HEK293 (cell line): ENCODE measurements around the gene HSPA8.
A peak's percentile ranks its signal among the peaks of the same experiment; 100 is the strongest.

Experiments
- ATF2 ChIP-seq: fragments of 450-650 bp; formaldehyde crosslinking; IDR thresholded peaks from 2 replicates; pipeline ENCODE4 v1.5.1; 2016; ENCODE audit warnings: missing biosample characterization, missing genetic modification characterization, low read depth
- PRDM1 ChIP-seq: fragments of 450-650 bp; formaldehyde crosslinking; IDR thresholded peaks from 2 replicates; pipeline ENCODE4; 2016; ENCODE audit warnings: missing biosample characterization, missing genetic modification characterization
- PRDM10 ChIP-seq: fragments of 450-650 bp; formaldehyde crosslinking; IDR thresholded peaks from 2 replicates; pipeline ENCODE4 v1.5.1; 2016; ENCODE audit warnings: missing biosample characterization, missing genetic modification characterization
- SCRT1 ChIP-seq: fragments of 450-650 bp; formaldehyde crosslinking; IDR thresholded peaks from 2 replicates; pipeline ENCODE4 v1.5.1; 2016; ENCODE audit warnings: missing biosample characterization, missing genetic modification characterization, borderline replicate concordance
- SETDB1 ChIP-seq: IDR thresholded peaks from one replicate; pipeline ENCODE4 v1.6.1; 2017; ENCODE audit warnings: mild to moderate bottlenecking, low read length, moderate library complexity, mixed read lengths; ENCODE audit not compliant: insufficient read length
- SP2 ChIP-seq: fragments of 450-650 bp; formaldehyde crosslinking; IDR thresholded peaks from 2 replicates; pipeline ENCODE4 v1.5.1; 2016; ENCODE audit warnings: missing biosample characterization, missing genetic modification characterization
- TRIM28 ChIP-seq: IDR thresholded peaks from 2 replicates; pipeline ENCODE4 v1.6.1; 2011; ENCODE audit warnings: low read length, control low read depth, borderline replicate concordance
- WT1 ChIP-seq: fragments of 450-650 bp; formaldehyde crosslinking; IDR thresholded peaks from 2 replicates; pipeline ENCODE4 v1.5.1; 2016; ENCODE audit warnings: missing biosample characterization, missing genetic modification characterization
- ZBTB10 ChIP-seq: fragments of 450-650 bp; formaldehyde crosslinking; IDR thresholded peaks from 2 replicates; pipeline ENCODE4 v1.5.1; 2016; ENCODE audit warnings: missing biosample characterization, missing genetic modification characterization
- ZBTB17 ChIP-seq: fragments of 450-650 bp; formaldehyde crosslinking; IDR thresholded peaks from 2 replicates; pipeline ENCODE4 v1.5.1; 2016; ENCODE audit warnings: missing biosample characterization, missing genetic modification characterization
- ZFHX2 ChIP-seq: fragments of 450-650 bp; formaldehyde crosslinking; conservative IDR thresholded peaks from 2 replicates; pipeline ENCODE4 v1.5.1; 2016; ENCODE audit warnings: missing biosample characterization, missing genetic modification characterization
- ZFP37 ChIP-seq: fragments of 450-650 bp; formaldehyde crosslinking; IDR thresholded peaks from 2 replicates; pipeline ENCODE4 v1.5.1; 2016; ENCODE audit warnings: missing biosample characterization, missing genetic modification characterization
- ZNF146 ChIP-seq: fragments of 450-650 bp; formaldehyde crosslinking; IDR thresholded peaks from 2 replicates; pipeline ENCODE4 v1.5.1; 2016; ENCODE audit warnings: missing biosample characterization, missing genetic modification characterization
- ZNF335 ChIP-seq: fragments of 450-650 bp; formaldehyde crosslinking; conservative IDR thresholded peaks from 2 replicates; pipeline ENCODE4 v1.5.1; 2016; ENCODE audit warnings: missing biosample characterization, missing genetic modification characterization
- ZNF354C ChIP-seq: fragments of 450-650 bp; formaldehyde crosslinking; IDR thresholded peaks from 2 replicates; pipeline ENCODE4 v1.5.1; 2016; ENCODE audit warnings: missing biosample characterization, missing genetic modification characterization, low read depth, borderline replicate concordance
- ZNF398 ChIP-seq: fragments of 450-650 bp; formaldehyde crosslinking; IDR thresholded peaks from 2 replicates; pipeline ENCODE4 v1.5.1; 2017; ENCODE audit warnings: missing biosample characterization, missing genetic modification characterization
- ZNF544 ChIP-seq: fragments of 450-650 bp; formaldehyde crosslinking; IDR thresholded peaks from 2 replicates; pipeline ENCODE4 v1.5.0; 2017; ENCODE audit warnings: missing biosample characterization, missing genetic modification characterization
- ZNF561 ChIP-seq: fragments of 450-650 bp; IDR thresholded peaks from 2 replicates; pipeline ENCODE4 v1.5.1; 2018; ENCODE audit warnings: missing biosample characterization, missing genetic modification characterization, borderline replicate concordance
- ZNF626 ChIP-seq: fragments of 450-650 bp; sonication (Bioruptor Pico); formaldehyde crosslinking; IDR thresholded peaks from 2 replicates; pipeline ENCODE4 v1.5.1; 2018; ENCODE audit warnings: missing biosample characterization, missing genetic modification characterization, inconsistent platforms
- ZNF629 ChIP-seq: fragments of 450-650 bp; formaldehyde crosslinking; IDR thresholded peaks from 2 replicates; pipeline ENCODE4 v1.5.1; 2017; ENCODE audit warnings: missing biosample characterization, missing genetic modification characterization
- TF ChIP-seq, protein P1 (sequence below): fragments of 450-650 bp; formaldehyde crosslinking; IDR thresholded peaks from 2 replicates; pipeline ENCODE4 v1.5.1; 2016; ENCODE audit warnings: missing biosample characterization, missing genetic modification characterization
- TF ChIP-seq, protein P2 (sequence below): fragments of 450-650 bp; IDR thresholded peaks from 2 replicates; pipeline ENCODE4 v1.5.1; 2018; ENCODE audit warnings: missing biosample characterization, missing genetic modification characterization
- TF ChIP-seq, protein P3 (sequence below): fragments of 450-650 bp; formaldehyde crosslinking; optimal IDR thresholded peaks from 2 replicates; pipeline ENCODE3; 2016; ENCODE audit warnings: missing biosample characterization, mild to moderate bottlenecking, missing genetic modification characterization
- TF ChIP-seq, protein P4 (sequence below): fragments of 450-650 bp; formaldehyde crosslinking; IDR thresholded peaks from 2 replicates; pipeline ENCODE4 v1.5.1; 2016; ENCODE audit warnings: missing biosample characterization, missing genetic modification characterization

Gene HSPA8

DNA sequence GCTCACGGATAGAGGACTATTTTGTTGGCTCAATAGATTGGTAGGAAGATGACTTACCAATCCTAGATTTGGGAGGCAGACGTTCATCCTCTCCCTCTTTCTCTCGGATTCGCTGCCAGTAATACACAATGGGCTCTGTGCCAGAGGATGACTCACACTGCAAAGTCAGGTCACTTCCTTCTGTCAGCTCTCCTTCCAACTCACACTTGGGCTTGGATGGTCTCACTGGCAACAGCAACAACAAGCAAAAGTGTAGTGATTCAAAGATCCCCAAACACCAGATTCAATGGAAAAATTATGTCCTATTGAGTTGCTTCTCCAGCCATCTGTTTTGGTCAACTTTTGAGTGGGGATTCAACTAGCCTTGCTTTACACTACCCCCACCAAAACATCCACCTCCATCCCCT is 21.7 kb upstream of the HSPA8 start (continued):
- TF ChIP-seq PRDM10: no peak
- TF ChIP-seq, protein P1, sequence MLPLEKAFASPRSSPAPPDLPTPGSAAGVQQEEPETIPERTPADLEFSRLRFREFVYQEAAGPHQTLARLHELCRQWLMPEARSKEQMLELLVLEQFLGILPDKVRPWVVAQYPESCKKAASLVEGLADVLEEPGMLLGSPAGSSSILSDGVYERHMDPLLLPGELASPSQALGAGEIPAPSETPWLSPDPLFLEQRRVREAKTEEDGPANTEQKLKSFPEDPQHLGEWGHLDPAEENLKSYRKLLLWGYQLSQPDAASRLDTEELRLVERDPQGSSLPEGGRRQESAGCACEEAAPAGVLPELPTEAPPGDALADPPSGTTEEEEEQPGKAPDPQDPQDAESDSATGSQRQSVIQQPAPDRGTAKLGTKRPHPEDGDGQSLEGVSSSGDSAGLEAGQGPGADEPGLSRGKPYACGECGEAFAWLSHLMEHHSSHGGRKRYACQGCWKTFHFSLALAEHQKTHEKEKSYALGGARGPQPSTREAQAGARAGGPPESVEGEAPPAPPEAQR (tag by site-specific recombination): no peak
- TF ChIP-seq, protein P2, sequence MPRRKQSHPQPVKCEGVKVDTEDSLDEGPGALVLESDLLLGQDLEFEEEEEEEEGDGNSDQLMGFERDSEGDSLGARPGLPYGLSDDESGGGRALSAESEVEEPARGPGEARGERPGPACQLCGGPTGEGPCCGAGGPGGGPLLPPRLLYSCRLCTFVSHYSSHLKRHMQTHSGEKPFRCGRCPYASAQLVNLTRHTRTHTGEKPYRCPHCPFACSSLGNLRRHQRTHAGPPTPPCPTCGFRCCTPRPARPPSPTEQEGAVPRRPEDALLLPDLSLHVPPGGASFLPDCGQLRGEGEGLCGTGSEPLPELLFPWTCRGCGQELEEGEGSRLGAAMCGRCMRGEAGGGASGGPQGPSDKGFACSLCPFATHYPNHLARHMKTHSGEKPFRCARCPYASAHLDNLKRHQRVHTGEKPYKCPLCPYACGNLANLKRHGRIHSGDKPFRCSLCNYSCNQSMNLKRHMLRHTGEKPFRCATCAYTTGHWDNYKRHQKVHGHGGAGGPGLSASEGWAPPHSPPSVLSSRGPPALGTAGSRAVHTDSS (tag by site-specific recombination): 0 out of 2 replicates have a peak, but pooled peaks have one; percentile 32
- no peak for TF ChIP-seq ZNF146 (tag by site-specific recombination)
- no peak for TF ChIP-seq SP2 (tag by site-specific recombination)
- TF ChIP-seq, protein P3, sequence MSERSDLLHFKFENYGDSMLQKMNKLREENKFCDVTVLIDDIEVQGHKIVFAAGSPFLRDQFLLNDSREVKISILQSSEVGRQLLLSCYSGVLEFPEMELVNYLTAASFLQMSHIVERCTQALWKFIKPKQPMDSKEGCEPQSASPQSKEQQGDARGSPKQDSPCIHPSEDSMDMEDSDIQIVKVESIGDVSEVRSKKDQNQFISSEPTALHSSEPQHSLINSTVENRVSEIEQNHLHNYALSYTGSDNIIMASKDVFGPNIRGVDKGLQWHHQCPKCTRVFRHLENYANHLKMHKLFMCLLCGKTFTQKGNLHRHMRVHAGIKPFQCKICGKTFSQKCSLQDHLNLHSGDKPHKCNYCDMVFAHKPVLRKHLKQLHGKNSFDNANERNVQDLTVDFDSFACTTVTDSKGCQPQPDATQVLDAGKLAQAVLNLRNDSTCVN: no peak
- TF ChIP-seq ZNF398 (tag by site-specific recombination): peak; percentile 16; the same call in 1 of the 2 replicates
- no peak for TF ChIP-seq ZNF544 (tag by site-specific recombination)
- TF ChIP-seq TRIM28: peak; percentile 93
- peak; percentile 51; the same call in 1 of the 2 replicates for TF ChIP-seq ZNF561 (tag by site-specific recombination)
- TF ChIP-seq, protein P4, sequence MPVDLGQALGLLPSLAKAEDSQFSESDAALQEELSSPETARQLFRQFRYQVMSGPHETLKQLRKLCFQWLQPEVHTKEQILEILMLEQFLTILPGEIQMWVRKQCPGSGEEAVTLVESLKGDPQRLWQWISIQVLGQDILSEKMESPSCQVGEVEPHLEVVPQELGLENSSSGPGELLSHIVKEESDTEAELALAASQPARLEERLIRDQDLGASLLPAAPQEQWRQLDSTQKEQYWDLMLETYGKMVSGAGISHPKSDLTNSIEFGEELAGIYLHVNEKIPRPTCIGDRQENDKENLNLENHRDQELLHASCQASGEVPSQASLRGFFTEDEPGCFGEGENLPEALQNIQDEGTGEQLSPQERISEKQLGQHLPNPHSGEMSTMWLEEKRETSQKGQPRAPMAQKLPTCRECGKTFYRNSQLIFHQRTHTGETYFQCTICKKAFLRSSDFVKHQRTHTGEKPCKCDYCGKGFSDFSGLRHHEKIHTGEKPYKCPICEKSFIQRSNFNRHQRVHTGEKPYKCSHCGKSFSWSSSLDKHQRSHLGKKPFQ (tag by site-specific recombination): peak; percentile 66
- no peak for TF ChIP-seq ZFP37 (tag by site-specific recombination)
- peak; percentile 70 for TF ChIP-seq SETDB1
- TF ChIP-seq ZNF629: peak; percentile 63
- peak; percentile 94 for TF ChIP-seq ZBTB17 (tag by site-specific recombination)
- no peak for TF ChIP-seq ATF2 (tag by site-specific recombination)
- peak; percentile 37; the same call in 1 of the 2 replicates for TF ChIP-seq WT1 (tag by site-specific recombination)
- TF ChIP-seq ZBTB10 (tag by site-specific recombination): no peak
- no peak for TF ChIP-seq ZNF335 (tag by site-specific recombination)
- no peak for TF ChIP-seq ZNF354C (tag by site-specific recombination)
- no peak for TF ChIP-seq ZNF626 (tag by site-specific recombination)
- no peak for TF ChIP-seq ZFHX2
- TF ChIP-seq PRDM1: peak; percentile 89
- no peak for TF ChIP-seq SCRT1 (tag by site-specific recombination)
